Gastroesophageal sphincter (tissue), 3 donors: ENCODE results near the gene RFT1.

ENCODE experiments used
- CTCF ChIP-seq, 4 experiments: fragments of 200-600 bp in 2 of 4; fragments of 450-650 bp in 2 of 4; sonication (generic) in 1 of 4; IDR thresholded peaks; one replicate each; pipeline ENCODE4 v1.5.1; 2017 to 2019; ENCODE audit warnings: antibody characterized with exemption in 4 of 4, mild to moderate bottlenecking in 2 of 4, moderate library complexity in 2 of 4
- EP300 ChIP-seq: sonication (generic); formaldehyde crosslinking; IDR thresholded peaks from one replicate; pipeline ENCODE4 v1.6.1; 2017; ENCODE audit warnings: antibody characterized with exemption, mild to moderate bottlenecking
- POLR2A ChIP-seq, 2 donors: fragments of 450-650 bp; IDR thresholded peaks; one replicate each; pipeline ENCODE4 v1.6.1; 2017; ENCODE audit warnings: antibody characterized with exemption in 2 of 2, mild to moderate bottlenecking in 2 of 2, moderate library complexity in 1 of 2
- POLR2AphosphoS5 ChIP-seq: sonication (generic); formaldehyde crosslinking; IDR thresholded peaks from one replicate; pipeline ENCODE4 v1.6.1; 2017; ENCODE audit warnings: antibody characterized with exemption

GRCh38 chr3:53123510-53123909 lies 6.7 kb downstream of the RFT1 start:
- TF ChIP-seq POLR2AphosphoS5 (no peak), CTCF (IDR thresholded peaks at IDR 0.05) (no peak), EP300 (no peak), POLR2A (IDR thresholded peaks at IDR 0.05) (no peak)
